Liver (tissue), 9 donors: Measurements from ENCODE around the gene TNC. TPM values are rescaled to one million over a fixed set of nuclear protein-coding genes. Genes with fewer than 3 reads are reported as not detected.

Experiments
- DNase-seq: peaks from one replicate; pipeline ENCODE4 v3.0.0-alpha.2; 2017; ENCODE audit warnings: low spot score
- H3K27ac ChIP-seq, 2 donors: one replicate each; pipeline ENCODE4 v1.7.0; 2013; ENCODE audit warnings: inconsistent platforms in 2 of 2, low read length in 2 of 2, control low read depth in 1 of 2, low read depth in 1 of 2, mild to moderate bottlenecking in 1 of 2
- H3K27me3 ChIP-seq, 4 donors: one replicate each; pipeline versions ENCODE4 v1.6.1 to v1.7.0; 2013; ENCODE audit warnings: low read length in 3 of 4, inconsistent platforms in 1 of 4, mild to moderate bottlenecking in 1 of 4, moderate library complexity in 1 of 4; ENCODE audit not compliant: control insufficient read depth in 4 of 4, insufficient read depth in 4 of 4
- H3K36me3 ChIP-seq, 4 donors: one replicate each; pipeline versions ENCODE4 v1.6.1 to v1.7.0; 2013; ENCODE audit warnings: low read length in 3 of 4, mild to moderate bottlenecking in 3 of 4, low read depth in 1 of 4, moderate library complexity in 1 of 4; ENCODE audit not compliant: control insufficient read depth in 4 of 4, insufficient read depth in 3 of 4
- H3K4me1 ChIP-seq, 4 donors: one replicate each; pipeline versions ENCODE4 v1.6.1 to v1.7.0; 2013; ENCODE audit warnings: low read length in 3 of 4, mild to moderate bottlenecking in 3 of 4, moderate library complexity in 1 of 4; ENCODE audit not compliant: control insufficient read depth in 4 of 4, insufficient read depth in 4 of 4
- H3K4me3 ChIP-seq, 3 donors: one replicate each; pipeline versions ENCODE4 v1.6.1 to v1.7.0; 2013; ENCODE audit warnings: low read length in 3 of 3, control low read depth in 1 of 3, low read depth in 1 of 3, mild to moderate bottlenecking in 1 of 3
- H3K9ac ChIP-seq, 2 donors: one replicate each; pipeline ENCODE4 v1.7.0; 2013; ENCODE audit warnings: low read length in 2 of 2, mild to moderate bottlenecking in 2 of 2, moderate library complexity in 2 of 2, control low read depth in 1 of 2, low read depth in 1 of 2
- H3K9me3 ChIP-seq, 4 donors: one replicate each; pipeline versions ENCODE4 v1.6.1 to v1.7.0; 2013; ENCODE audit warnings: low read length in 3 of 4; ENCODE audit not compliant: control insufficient read depth in 4 of 4
- ATF3 ChIP-seq: IDR thresholded peaks from 2 replicates; pipeline ENCODE4 v1.6.1; 2016; ENCODE audit warnings: antibody characterized with exemption
- CTCF ChIP-seq: fragments of 150-350 bp; IDR thresholded peaks from 2 replicates; pipeline ENCODE4 v1.5.1; 2017; ENCODE audit warnings: improper control_type of control experiment, low read depth, low read length; ENCODE audit not compliant: missing input control
- EGR1 ChIP-seq, 2 donors: IDR thresholded peaks; 2 replicates each; pipeline ENCODE4 v1.6.1; 2016 to 2018; ENCODE audit warnings: antibody characterized with exemption in 2 of 2, low read depth in 2 of 2
- FOXA1 ChIP-seq: IDR thresholded peaks from 2 replicates; pipeline ENCODE4 v1.6.1; 2016; ENCODE audit warnings: antibody characterized with exemption
- FOXA2 ChIP-seq: IDR thresholded peaks from 2 replicates; pipeline ENCODE4 v1.6.1; 2016; ENCODE audit warnings: antibody characterized with exemption
- GABPA ChIP-seq, 2 donors: IDR thresholded peaks in 1 of 2; conservative IDR thresholded peaks in 1 of 2; 2 replicates each; pipeline ENCODE4 v1.6.1; 2016; ENCODE audit warnings: antibody characterized with exemption in 2 of 2, mild to moderate bottlenecking in 1 of 2, moderate library complexity in 1 of 2
- HNF4A ChIP-seq, 2 donors: conservative IDR thresholded peaks; 2 replicates each; pipeline ENCODE4 v1.6.1; 2016; ENCODE audit warnings: antibody characterized with exemption in 2 of 2, mild to moderate bottlenecking in 2 of 2
- HNF4G ChIP-seq: IDR thresholded peaks from 2 replicates; pipeline ENCODE4 v1.6.1; 2016; ENCODE audit warnings: antibody characterized with exemption
- JUND ChIP-seq, 2 donors: IDR thresholded peaks; 2 replicates each; pipeline ENCODE4 v1.6.1; 2016; ENCODE audit warnings: antibody characterized with exemption in 2 of 2
- MAX ChIP-seq: IDR thresholded peaks from 2 replicates; pipeline ENCODE4 v1.6.1; 2016; ENCODE audit warnings: antibody characterized with exemption
- NR2F2 ChIP-seq: IDR thresholded peaks from 2 replicates; pipeline ENCODE4 v1.6.1; 2016; ENCODE audit warnings: antibody characterized with exemption
- RAD21 ChIP-seq, 2 donors: IDR thresholded peaks; 2 replicates each; pipeline ENCODE4 v1.6.1; 2016; ENCODE audit warnings: antibody characterized with exemption in 2 of 2, mild to moderate bottlenecking in 2 of 2
- REST ChIP-seq: IDR thresholded peaks from 2 replicates; pipeline ENCODE4 v1.6.1; 2016; ENCODE audit warnings: antibody characterized with exemption, mild to moderate bottlenecking
- RXRA ChIP-seq, 2 donors: IDR thresholded peaks; 2 replicates each; pipeline ENCODE4 v1.6.1; 2017 to 2018; ENCODE audit warnings: antibody characterized with exemption in 2 of 2, mild to moderate bottlenecking in 1 of 2
- SP1 ChIP-seq: IDR thresholded peaks from 2 replicates; pipeline ENCODE4 v1.6.1; 2018; ENCODE audit warnings: antibody characterized with exemption, mild to moderate bottlenecking
- TAF1 ChIP-seq: conservative IDR thresholded peaks from 2 replicates; pipeline ENCODE4 v1.6.1; 2016; ENCODE audit warnings: antibody characterized with exemption, mild to moderate bottlenecking
- YY1 ChIP-seq: IDR thresholded peaks from 2 replicates; pipeline ENCODE4 v1.6.1; 2016; ENCODE audit warnings: antibody characterized with exemption, mild to moderate bottlenecking
- ZBTB33 ChIP-seq: IDR thresholded peaks from 2 replicates; pipeline ENCODE4 v1.6.1; 2016; ENCODE audit warnings: antibody characterized with exemption
- polyA plus RNA-seq, 2 donors: library from polyadenylated mRNA; stranded (reverse) in 1 of 2; unstranded in 1 of 2; fragments of 200-250 nt in 1 of 2; fragments of >200 nt in 1 of 2; fragmentation: Nextera tagmentation in 1 of 2; extraction: Ambion mirVana in 1 of 2; gene quantifications; one replicate each; pipeline versions ENCODE4 v1.2.1 to v1.2.3, GENCODE V29; 2013 to 2015
- total RNA-seq, 2 donors: library from RNA; depleted of rRNA; stranded (reverse); fragments of >200 nt; gene quantifications; one replicate each; pipeline ENCODE4 v1.2.3, GENCODE V29; 2014
- donor health status: healthy.
- donor health status: healthy.
- donor health status: healthy.
- donor health status: healthy.
- donor health status: healthy.

Gene TNC
- total and polyA plus RNA-seq, 4 donors: 0.19 to 6.3 (median 1.8) TPM

GRCh38 chr9:115121181-115121580 is 3.2 kb upstream of the TNC start:
- Histone ChIP-seq H3K9me3 (peaks cover 0 to 5% (median 2%) of the 10 kb centered on the region in 4 donors), H3K4me3 (no peak overlapping the region), H3K9ac (no peak overlapping the region), H3K27ac (no peak overlapping the region), H3K36me3 (no peaks in the 10 kb centered on the region), H3K4me1 (peaks cover 0 to 6% (median 2%) of the 10 kb centered on the region in 4 donors), H3K27me3 (peaks cover 0 to 11% (median under 1%) of the 10 kb centered on the region in 4 donors)
- DNase-seq: no peak
- TF ChIP-seq HNF4G: no peak
- no peak for TF ChIP-seq CTCF
- no peak for TF ChIP-seq MAX
- TF ChIP-seq HNF4A (conservative IDR thresholded peaks at IDR 0.05): no peak
- TF ChIP-seq TAF1: no peak
- no peak for TF ChIP-seq ZBTB33
- TF ChIP-seq GABPA (IDR thresholded peaks at IDR 0.05 in 1 of 2, conservative IDR thresholded peaks at IDR 0.05 in 1 of 2): no peak
- TF ChIP-seq SP1: no peak
- TF ChIP-seq FOXA2: no peak
- no peak for TF ChIP-seq REST
- TF ChIP-seq JUND (IDR thresholded peaks at IDR 0.05): no peak
- no peak for TF ChIP-seq ATF3
- TF ChIP-seq YY1: no peak
- TF ChIP-seq RXRA (IDR thresholded peaks at IDR 0.05): no peak
- no peak for TF ChIP-seq RAD21 (IDR thresholded peaks at IDR 0.05)
- no peak for TF ChIP-seq NR2F2
- TF ChIP-seq FOXA1: no peak
- no peak for TF ChIP-seq EGR1 (IDR thresholded peaks at IDR 0.05; ENCODE audit: low read depth in 2 of 2)
